Measurements from ENCODE around the gene SELENOP. TPM values are rescaled to one million over a fixed set of nuclear protein-coding genes. Genes with fewer than 3 reads are reported as not detected.

SELENOP gene
- total and polyA plus RNA-seq, 2 of the 13 experiments (the other 11 are each of a cell fraction or from before 2014, with no cell fraction given) = 1,895 to 2,083 TPM

- no peak for TF ChIP-seq ATF4 (CRISPR knock-in tag; IDR thresholded peaks at IDR 0.05)
- TF ChIP-seq MEF2D (CRISPR knock-in tag; IDR thresholded peaks at IDR 0.05) = peak; percentile 79; the same call in 1 of the 2 replicates
- no peak for TF ChIP-seq SRY (CRISPR knock-in tag; IDR thresholded peaks at IDR 0.05)
- no peak for TF ChIP-seq ZNF788 (CRISPR knock-in tag; IDR thresholded peaks at IDR 0.05; ENCODE audit: borderline replicate concordance)
- TF ChIP-seq GATAD2A (CRISPR knock-in tag; IDR thresholded peaks at IDR 0.05) = peak; percentile 42; the same call in 1 of the 2 replicates
- TF ChIP-seq ATF1 (CRISPR knock-in tag; IDR thresholded peaks at IDR 0.05) = no peak
- peak; percentile 63 for TF ChIP-seq ARID5B (CRISPR knock-in tag; IDR thresholded peaks at IDR 0.05)
- TF ChIP-seq BORCS8-MEF2B (CRISPR knock-in tag; IDR thresholded peaks at IDR 0.05) = no peak
- no peak for TF ChIP-seq HMG20B (CRISPR knock-in tag; conservative IDR thresholded peaks at IDR 0.05)
- no peak for TF ChIP-seq ZNF17 (CRISPR knock-in tag; IDR thresholded peaks at IDR 0.05)
- TF ChIP-seq ZNF138 (CRISPR knock-in tag; IDR thresholded peaks at IDR 0.05; ENCODE audit: low read depth) = no peak
- no peak for TF ChIP-seq HOXD1 (CRISPR knock-in tag; IDR thresholded peaks at IDR 0.05)
- 0 out of 2 replicates have a peak, but pooled peaks have one; percentile 13 for TF ChIP-seq ZFX (CRISPR knock-in tag; IDR thresholded peaks at IDR 0.05; ENCODE audit: low read depth)
- TF ChIP-seq RERE (CRISPR knock-in tag; IDR thresholded peaks at IDR 0.05; ENCODE audit: low read depth) = no peak
- no peak for TF ChIP-seq MLXIP (CRISPR knock-in tag; IDR thresholded peaks at IDR 0.05; ENCODE audit: borderline replicate concordance)
- TF ChIP-seq ZFP82 (CRISPR knock-in tag; IDR thresholded peaks at IDR 0.05; ENCODE audit: borderline replicate concordance) = no peak
Measured at GRCh38 chr5:42825422-42826148, 13.9 kb upstream of the SELENOP start (continued).
